ENCODE measurements around the gene USP24. TPM values are rescaled to one million over a fixed set of nuclear protein-coding genes. Genes with fewer than 3 reads are reported as not detected.
A peak's percentile ranks its signal among the peaks of the same experiment; 100 is the strongest.

Gene USP24
- total RNA-seq, 1 donor: 43.1 TPM

- Histone ChIP-seq H3K27ac (ENCODE audit: low read depth, low read length) (no peak overlapping the region), H3K36me3 (ENCODE audit: insufficient read depth, low read length) (peaks cover 79% of the 10 kb centered on the region), H3K4me2 (ENCODE audit: insufficient read depth, low read length) (no peak overlapping the region), H3K27me3 (ENCODE audit: insufficient read depth, low read length) (no peaks in the 10 kb centered on the region), H3K79me2 (ENCODE audit: insufficient read depth, low read length) (no peaks in the 10 kb centered on the region), H4K20me1 (ENCODE audit: insufficient read depth, low read length) (no peaks in the 10 kb centered on the region), H3K4me1 (ENCODE audit: insufficient read depth, low read length) (peaks cover 7% of the 10 kb centered on the region), H3K4me3 (ENCODE audit: insufficient read depth, low read length) (no peak overlapping the region), H3K9me3 (ENCODE audit: low read depth, low read length) (no peaks in the 10 kb centered on the region), H2AFZ (ENCODE audit: low read length) (no peak overlapping the region)
- DNase-seq (ENCODE audit: insufficient read length, low spot score, missing footprints): peak; percentile 15
- no peak for TF ChIP-seq CTCF (IDR thresholded peaks at IDR 0.05; ENCODE audit: extremely low read depth, low read depth, low read length)
Observed at GRCh38 chr1:55076356-55076755, 138.8 kb downstream of the USP24 start.

DNA sequence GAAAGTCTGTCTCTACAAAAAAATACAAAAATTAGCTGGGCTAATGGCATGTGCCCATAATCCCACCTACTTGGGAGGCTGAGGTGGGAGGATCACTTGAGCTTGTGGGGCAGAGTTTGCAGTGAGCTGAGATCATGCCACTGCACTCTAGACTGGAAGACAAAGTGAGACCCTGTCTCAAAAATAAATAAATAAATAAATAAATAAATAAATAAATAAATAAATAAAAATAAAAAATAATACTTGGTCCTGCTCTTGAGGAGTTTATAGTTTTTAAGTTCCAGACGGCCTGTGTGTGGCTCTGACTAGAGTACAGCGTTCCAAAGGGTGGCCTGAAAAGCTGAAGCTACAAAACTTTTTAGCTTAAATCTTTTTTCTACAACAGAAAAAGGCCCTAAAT is 140.7 kb downstream of the USP24 start:
- no peaks in the 10 kb centered on the region for H3K27me3 ChIP-seq (ENCODE audit: insufficient read depth, low read length)
- no peaks in the 10 kb centered on the region for H4K20me1 ChIP-seq (ENCODE audit: insufficient read depth, low read length)
- no peak overlapping the region for H3K4me2 ChIP-seq (ENCODE audit: insufficient read depth, low read length)
- no peak for DNase-seq (ENCODE audit: insufficient read length, low spot score, missing footprints)
- H3K4me1 ChIP-seq (ENCODE audit: insufficient read depth, low read length): no peaks in the 10 kb centered on the region
- no peak overlapping the region for H3K27ac ChIP-seq (ENCODE audit: low read depth, low read length)
- no peaks in the 10 kb centered on the region for H3K9me3 ChIP-seq (ENCODE audit: low read depth, low read length)
- TF ChIP-seq CTCF (IDR thresholded peaks at IDR 0.05; ENCODE audit: extremely low read depth, low read depth, low read length): no peak
- peaks cover 82% of the 10 kb centered on the region for H3K36me3 ChIP-seq (ENCODE audit: insufficient read depth, low read length)
- no peak overlapping the region for H3K4me3 ChIP-seq (ENCODE audit: insufficient read depth, low read length)
- H2AFZ ChIP-seq (ENCODE audit: low read length): no peak overlapping the region
- H3K79me2 ChIP-seq (ENCODE audit: insufficient read depth, low read length): no peaks in the 10 kb centered on the region

- Histone ChIP-seq H2AFZ (ENCODE audit: low read length) (no peak overlapping the region), H3K9me3 (ENCODE audit: low read depth, low read length) (no peaks in the 10 kb centered on the region), H3K27ac (ENCODE audit: low read depth, low read length) (no peak overlapping the region), H4K20me1 (ENCODE audit: insufficient read depth, low read length) (no peaks in the 10 kb centered on the region), H3K27me3 (ENCODE audit: insufficient read depth, low read length) (no peaks in the 10 kb centered on the region), H3K4me3 (ENCODE audit: insufficient read depth, low read length) (no peak overlapping the region), H3K79me2 (ENCODE audit: insufficient read depth, low read length) (no peaks in the 10 kb centered on the region), H3K4me1 (ENCODE audit: insufficient read depth, low read length) (no peaks in the 10 kb centered on the region), H3K36me3 (ENCODE audit: insufficient read depth, low read length) (peaks cover 84% of the 10 kb centered on the region), H3K4me2 (ENCODE audit: insufficient read depth, low read length) (no peak overlapping the region)
- TF ChIP-seq CTCF (IDR thresholded peaks at IDR 0.05; ENCODE audit: extremely low read depth, low read depth, low read length): no peak
- DNase-seq (ENCODE audit: insufficient read length, low spot score, missing footprints): no peak
Observed at GRCh38 chr1:55073187-55073916, 141.8 kb downstream of the USP24 start.

- Histone ChIP-seq H4K20me1 (ENCODE audit: insufficient read depth, low read length) (no peaks in the 10 kb centered on the region), H3K27me3 (ENCODE audit: insufficient read depth, low read length) (no peaks in the 10 kb centered on the region), H3K4me3 (ENCODE audit: insufficient read depth, low read length) (no peak overlapping the region), H3K79me2 (ENCODE audit: insufficient read depth, low read length) (no peaks in the 10 kb centered on the region), H3K9me3 (ENCODE audit: low read depth, low read length) (no peaks in the 10 kb centered on the region), H3K4me1 (ENCODE audit: insufficient read depth, low read length) (no peaks in the 10 kb centered on the region), H2AFZ (ENCODE audit: low read length) (no peak overlapping the region), H3K4me2 (ENCODE audit: insufficient read depth, low read length) (no peak overlapping the region), H3K27ac (ENCODE audit: low read depth, low read length) (no peak overlapping the region), H3K36me3 (ENCODE audit: insufficient read depth, low read length) (peaks cover 82% of the 10 kb centered on the region)
- TF ChIP-seq CTCF (IDR thresholded peaks at IDR 0.05; ENCODE audit: extremely low read depth, low read depth, low read length): peak; percentile 44
- peak; percentile 78 for DNase-seq (ENCODE audit: insufficient read length, low spot score, missing footprints)
Observed at GRCh38 chr1:55071477-55071876, 143.7 kb downstream of the USP24 start.

Data from osteoblast (primary cell).